IPS-NIHi7 (cell line): Measurements from ENCODE around the gene TIGAR.

ENCODE experiments used
- DNase-seq: peaks from one replicate; pipeline ENCODE4 v3.0.0; 2012; ENCODE audit warnings: mixed read lengths; ENCODE audit errors: extremely low spot score

Gene TIGAR

DNA sequence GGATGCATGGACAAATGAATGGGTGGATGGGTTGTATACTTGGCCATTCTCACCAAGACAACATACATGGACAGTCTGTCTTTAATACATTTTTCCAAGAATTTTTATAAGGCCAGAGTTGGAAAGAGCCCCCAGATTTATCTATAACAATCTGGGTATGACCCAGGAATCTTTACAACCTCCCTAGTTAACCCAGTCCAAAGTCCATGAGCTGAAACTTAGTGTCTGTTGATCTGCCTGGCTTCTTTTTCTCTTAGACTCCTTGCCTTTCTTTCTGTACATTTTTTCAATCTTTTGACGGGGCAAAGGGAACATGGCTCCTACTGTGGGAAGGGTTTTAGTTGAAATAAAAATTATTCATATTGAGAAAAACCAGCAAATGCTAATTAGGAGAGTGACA lies 57.8 kb downstream of the TIGAR start:
- no peak for DNase-seq

DNA sequence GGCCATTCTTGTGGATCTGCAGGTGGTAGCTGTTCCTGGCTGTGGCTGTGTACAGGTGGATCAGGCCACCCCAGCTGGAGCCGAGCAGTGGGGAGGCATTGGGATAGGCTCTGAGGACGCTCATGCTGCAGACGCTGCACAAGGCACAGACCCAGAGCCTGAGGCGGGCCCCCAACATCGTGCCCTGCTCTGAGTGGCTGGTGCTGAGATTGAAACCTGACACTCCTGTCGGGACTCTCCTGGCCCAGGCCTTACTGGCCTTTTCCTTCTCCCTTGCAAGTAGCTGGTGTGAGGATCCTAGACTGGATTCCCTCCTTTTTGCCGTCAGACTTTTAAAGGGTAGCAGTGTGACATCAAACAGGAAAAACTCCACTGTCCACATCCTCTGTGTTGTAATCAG lies 58.4 kb downstream of the TIGAR start, which contains the start of gene FGF23:
Gene FGF23, minus strand, starts transcription at position 308 of the 400 bp plus-strand sequence. Its CDS starts 130 bp downstream, at position 178.
- DNase-seq = peak; percentile 94

DNA sequence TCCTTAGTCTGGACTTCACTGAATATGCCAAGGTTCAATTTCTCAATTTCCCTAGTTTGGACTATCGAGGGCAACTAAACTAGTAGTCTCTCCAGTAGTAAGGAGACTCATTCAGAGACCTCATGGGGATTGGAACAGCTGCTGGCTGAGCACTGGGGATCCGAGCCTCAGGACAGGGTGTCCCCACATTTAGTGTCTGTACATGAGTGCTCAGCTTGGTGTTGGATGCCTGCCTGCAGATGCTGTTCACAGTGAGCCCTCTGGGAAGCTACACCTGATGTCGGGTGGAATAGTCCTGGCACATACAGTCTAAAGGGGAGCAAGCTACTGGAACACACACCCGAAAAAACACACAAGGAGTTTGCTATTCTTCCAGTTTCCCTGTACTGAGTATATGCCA lies 59.3 kb downstream of the TIGAR start:
- DNase-seq = no peak

DNA sequence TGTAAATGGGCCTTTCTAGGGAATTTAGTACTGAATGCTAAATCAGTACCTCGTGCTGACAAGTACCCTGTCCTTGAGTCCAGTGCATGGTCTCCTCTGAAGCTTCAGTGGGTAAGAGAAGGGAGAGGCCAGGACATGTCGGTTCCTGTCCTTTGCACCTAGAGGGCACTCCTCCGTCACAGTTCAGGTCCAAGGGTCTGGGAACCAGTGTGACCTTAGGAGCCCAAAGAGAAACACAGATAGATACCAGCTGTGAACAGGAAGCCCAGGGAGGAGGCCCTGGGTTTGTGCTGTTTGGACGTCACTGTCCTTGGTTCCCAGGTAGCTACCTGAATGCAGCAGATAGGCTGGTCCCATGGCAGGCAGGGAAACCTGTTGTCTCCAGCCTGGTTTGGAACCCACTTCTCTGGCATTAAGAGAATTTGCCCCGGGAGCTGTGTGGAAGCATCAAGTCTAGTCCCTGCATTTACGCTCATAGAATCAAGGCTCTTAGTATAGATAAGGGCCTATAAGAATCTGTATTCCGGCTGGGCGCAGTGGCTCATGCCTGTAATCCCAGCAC lies 62.4 kb downstream of the TIGAR start:
- DNase-seq = peak; percentile 78

DNA sequence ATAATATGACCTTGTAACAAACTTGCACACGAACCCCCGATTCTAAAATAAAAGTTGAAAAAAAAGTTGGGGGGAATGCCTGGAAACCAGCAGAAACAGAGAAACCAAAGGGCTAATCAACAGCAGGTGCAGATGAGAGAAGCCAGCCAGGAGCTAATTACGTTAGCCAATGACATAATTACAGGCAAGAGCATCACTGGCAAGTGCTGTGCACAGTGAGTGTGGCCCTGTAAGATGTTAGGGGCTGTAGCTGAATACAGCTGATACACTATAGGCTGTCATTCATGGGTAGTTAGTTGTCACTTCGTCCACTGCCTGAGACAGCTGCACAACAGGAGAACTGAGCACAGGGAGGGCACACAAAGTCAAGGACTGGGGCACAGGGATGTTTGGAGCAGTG lies 65.8 kb downstream of the TIGAR start:
- no peak for DNase-seq

DNA sequence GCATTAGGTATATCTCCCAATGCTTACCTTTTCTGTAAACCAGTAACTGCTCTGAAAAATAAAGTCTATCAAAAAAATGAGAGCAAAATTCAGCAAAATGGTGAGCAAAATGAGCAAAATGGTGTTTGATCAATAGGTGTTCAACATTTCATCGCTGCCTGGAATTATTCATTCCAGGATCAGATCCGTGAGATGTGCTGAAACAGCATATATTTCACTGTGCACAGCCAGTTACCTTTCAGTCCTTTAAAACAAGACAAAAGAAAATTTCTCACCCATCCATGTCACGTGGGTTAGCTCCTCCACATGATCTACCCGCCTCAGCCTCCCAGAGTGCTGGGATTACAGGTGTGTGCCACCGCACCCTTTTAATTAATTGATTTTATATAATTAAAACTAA lies 66.6 kb downstream of the TIGAR start:
- no peak for DNase-seq

DNA sequence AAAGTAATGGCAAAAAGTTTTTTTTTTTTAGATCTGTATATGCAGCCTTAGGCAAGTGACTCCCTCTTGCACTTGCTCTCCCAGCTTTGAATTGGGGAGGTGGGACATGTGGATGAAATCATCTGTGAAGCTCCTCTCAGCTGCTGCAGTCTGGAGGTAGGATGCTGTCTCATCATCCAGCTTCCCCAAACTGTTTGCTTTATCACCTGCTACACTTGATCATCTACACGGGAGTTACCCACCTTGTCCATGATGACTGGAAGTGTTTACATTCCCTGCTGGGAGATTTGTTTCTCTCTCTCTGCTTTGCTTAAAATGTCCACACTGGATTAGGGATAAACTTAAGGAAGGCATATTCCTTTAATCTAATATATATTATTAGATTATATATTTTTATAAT lies 67.0 kb downstream of the TIGAR start:
- DNase-seq = no peak

DNA sequence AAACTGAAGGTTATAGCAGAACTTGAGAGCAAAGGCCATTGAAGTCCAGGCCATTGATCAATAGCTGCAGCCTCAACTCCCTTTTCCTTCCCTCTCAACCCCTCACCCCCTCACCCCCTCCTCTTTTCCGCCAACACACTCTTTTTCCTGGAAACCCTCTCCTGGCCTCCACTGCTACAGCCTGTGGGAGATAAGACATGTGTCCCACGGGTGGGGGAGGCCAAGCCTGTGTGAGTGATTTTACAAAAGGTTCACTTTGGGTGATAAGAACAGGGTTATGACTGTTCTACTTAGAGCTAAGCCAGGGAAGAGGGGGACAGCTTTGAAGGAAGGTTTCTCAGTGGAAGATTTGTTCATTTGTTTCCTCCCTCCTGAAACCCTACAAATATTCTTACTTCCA lies 67.6 kb downstream of the TIGAR start:
- no peak for DNase-seq

DNA sequence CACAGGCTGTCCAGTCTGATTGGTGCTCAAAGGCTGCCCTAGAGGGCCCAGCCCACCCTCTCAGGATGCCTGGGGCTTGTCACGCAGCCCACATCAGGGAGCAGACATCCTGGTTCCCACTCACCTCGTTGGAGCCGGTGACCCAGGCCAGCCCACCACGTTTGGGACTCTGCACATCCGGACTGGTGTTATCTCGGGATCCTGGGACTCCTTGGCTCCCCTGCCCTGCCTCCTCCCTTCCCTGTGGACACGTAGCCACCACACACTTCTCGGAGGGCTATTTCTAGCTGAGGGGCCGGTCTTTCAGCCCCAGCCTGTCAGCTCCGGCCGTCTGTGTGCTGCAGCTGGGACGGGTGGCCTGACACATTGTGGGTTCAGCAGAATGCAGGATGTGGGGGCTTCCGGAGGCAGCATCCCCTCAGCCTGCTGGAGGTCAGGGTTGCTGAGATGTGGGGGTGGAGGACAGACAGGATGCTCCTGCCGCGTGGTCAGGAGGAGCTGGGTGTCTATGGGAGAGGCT lies 71.3 kb downstream of the TIGAR start:
- no peak for DNase-seq

DNA sequence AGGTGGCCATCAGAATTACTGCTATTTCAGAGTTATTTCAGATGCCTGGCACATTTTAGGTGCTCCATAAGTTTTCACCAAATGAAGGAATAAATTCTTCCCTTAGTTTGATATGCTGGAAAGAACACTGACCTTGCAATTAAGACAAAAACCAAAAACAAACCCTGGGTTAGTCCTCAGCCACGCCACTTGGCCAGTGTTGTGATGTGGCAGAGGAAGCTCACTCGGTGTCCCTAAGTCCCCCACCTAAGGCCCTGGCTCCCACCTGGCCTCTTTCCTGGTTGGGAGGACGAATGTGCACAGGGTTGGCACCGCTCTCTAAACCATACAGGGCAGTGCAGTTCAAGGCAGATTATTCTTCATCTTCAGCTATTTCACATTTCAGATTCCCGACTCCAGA lies 72.2 kb downstream of the TIGAR start:
- no peak for DNase-seq

DNA sequence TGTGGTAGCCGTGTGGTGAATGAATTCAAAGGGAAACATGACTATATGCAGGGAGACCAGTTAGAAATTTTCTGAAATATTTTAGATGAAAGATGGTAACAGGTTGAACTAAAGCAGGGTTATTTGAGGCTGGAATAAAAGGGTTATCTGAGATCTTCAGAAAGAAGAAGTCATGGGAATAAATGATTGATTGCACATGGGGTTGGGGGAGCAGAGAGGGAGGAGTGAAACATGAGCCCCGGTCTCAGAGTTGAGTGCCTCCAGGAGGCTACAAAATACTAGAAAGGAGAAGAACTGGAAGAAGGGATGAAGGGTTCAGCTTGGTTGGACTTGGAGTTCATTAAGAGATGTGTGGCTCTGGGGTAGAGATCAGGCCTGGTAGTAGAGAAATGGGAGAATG lies 74.8 kb downstream of the TIGAR start:
- no peak for DNase-seq

DNA sequence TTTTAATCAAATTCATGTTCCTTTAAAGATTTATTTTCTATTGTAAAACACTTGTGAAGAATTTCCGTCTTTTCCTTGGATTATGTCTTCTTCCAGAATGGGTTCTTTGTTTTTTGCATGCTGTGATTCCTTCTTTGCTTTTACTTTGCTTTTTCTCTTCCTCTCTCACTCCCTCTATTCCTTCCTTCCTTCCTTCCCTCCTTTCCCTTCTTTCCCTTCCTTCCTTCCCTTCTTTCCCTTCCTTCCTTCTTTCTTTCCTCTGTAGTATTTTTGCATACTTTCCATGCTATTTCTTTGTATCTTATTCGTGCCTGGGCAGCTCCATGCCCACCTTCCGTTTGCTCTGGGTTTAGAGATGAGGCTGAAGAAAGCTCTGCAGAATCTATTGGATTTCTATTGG lies 80.1 kb downstream of the TIGAR start:
- DNase-seq = no peak

DNA sequence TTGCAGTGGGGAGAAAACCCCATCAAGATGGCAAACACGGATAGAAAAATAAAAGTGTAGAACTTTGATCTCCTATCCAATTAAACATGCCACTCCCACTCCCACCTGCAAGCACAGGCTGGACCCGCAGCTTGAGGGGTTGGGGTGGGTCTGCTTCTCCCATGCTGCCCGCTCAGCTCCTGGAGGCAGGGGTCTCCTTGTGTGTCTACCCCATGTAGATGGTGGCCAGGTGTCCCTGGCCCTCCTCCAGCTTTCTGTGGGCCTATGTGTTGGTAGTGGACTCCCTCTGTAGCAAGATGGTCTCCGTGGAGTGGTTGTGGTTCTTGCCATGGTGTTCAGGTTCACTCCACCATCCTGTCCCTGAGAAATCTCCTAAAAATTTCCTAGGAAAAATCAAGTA lies 82.0 kb downstream of the TIGAR start:
- DNase-seq = no peak
